K562 (cell line): ENCODE data around the gene RELCH. TPM values are rescaled to one million over a fixed set of nuclear protein-coding genes. Genes with fewer than 3 reads are reported as not detected.

Experiments used
- ATAC-seq: fragments of 200-7000 bp; cut with Tn5 transposase; 3 replicates; pipeline ENCODE4 v1.9.1; 2020; ENCODE audit warnings: moderate library complexity
- BruUV-seq: library from RNA; stranded (reverse); fragments of 400-500 nt; replicated peaks from 2 replicates; lab custom pipeline; 2021; lab: Mats Ljungman, UMichigan
- CTCF ChIA-PET: fragments of 300-600 bp; formaldehyde crosslinking; extraction: SDS; loops from one replicate; lab custom pipeline; 2021; ENCODE audit warnings: low intra/inter-chr PET ratio; lab: Yijun Ruan, JAX
- POLR2A ChIA-PET: fragments of 300-600, 350-650 bp; sonication (Branson Sonifier 250); formaldehyde crosslinking; extraction: SDS; loops from one replicate; lab custom pipeline; 2021; ENCODE audit warnings: antibody characterized with exemption, inconsistent platforms; lab: Yijun Ruan, JAX
- DNase-seq, 4 experiments: peaks; one replicate each; pipeline versions ENCODE4 v3.0.0 to v3.0.0-alpha.2; 2011 to 2018; ENCODE audit warnings: low spot score in 3 of 4, mixed read lengths in 3 of 4; ENCODE audit errors: extremely low read depth in 1 of 4
- FAIRE-seq: peaks from 2 replicates; lab custom pipeline; 2011; peaks lifted over from hg19 to GRCh38; lab: Jason Lieb, UNC
- H2AFZ ChIP-seq: 2 replicates; pipeline ENCODE4 v1.6.0; 2011; ENCODE audit warnings: low read depth, low read length, control low read depth, inconsistent platforms
- H3K27ac ChIP-seq: fragments of 200-600 bp; 3 replicates; pipeline ENCODE4 v1.8.0; 2011; ENCODE audit warnings: low read depth, mild to moderate bottlenecking, control low read depth, inconsistent platforms, low read length, moderate library complexity, mixed read lengths; ENCODE audit errors: extremely low read depth
- H3K27me3 ChIP-seq, 2 experiments: fragments of 300-600 bp in 1 of 2; 2 replicates in 1 of 2; 3 replicates in 1 of 2; pipeline versions ENCODE4 v1.6.0 to v1.8.0; 2011; ENCODE audit warnings: inconsistent platforms in 2 of 2, low read length in 2 of 2, mild to moderate bottlenecking in 1 of 2, mixed read lengths in 1 of 2, moderate library complexity in 1 of 2; ENCODE audit not compliant: control insufficient read depth in 2 of 2, insufficient read depth in 2 of 2
- H3K36me3 ChIP-seq: fragments of 300-600 bp; 3 replicates; pipeline ENCODE4 v1.8.0; 2011; ENCODE audit warnings: mild to moderate bottlenecking, low read length, inconsistent platforms; ENCODE audit not compliant: control insufficient read depth, insufficient read depth
- H3K4me1 ChIP-seq, 2 experiments: fragments of 200-600 bp in 1 of 2; replicated peaks in 1 of 2; 2 replicates in 1 of 2; 3 replicates in 1 of 2; pipeline versions ENCODE4 v1.5.1 to v1.8.0; 2011; ENCODE audit warnings: inconsistent platforms in 2 of 2, low read length in 2 of 2, mild to moderate bottlenecking in 1 of 2, mixed read lengths in 1 of 2, moderate library complexity in 1 of 2; ENCODE audit not compliant: control insufficient read depth in 2 of 2, insufficient read depth in 2 of 2
- H3K4me2 ChIP-seq: 2 replicates; pipeline ENCODE4 v1.6.1; 2011; ENCODE audit warnings: low read length, control low read depth, inconsistent platforms, mixed read lengths; ENCODE audit not compliant: insufficient read depth
- H3K4me3 ChIP-seq: fragments of 200-600 bp; sonication (generic), shearing (Covaris generic); 2 replicates; pipeline ENCODE4 v1.5.1; 2016; ENCODE audit warnings: control low read depth, inconsistent platforms
- H3K79me2 ChIP-seq: fragments of 200-600 bp; 3 replicates; pipeline ENCODE4 v1.8.0; 2011; ENCODE audit warnings: low read length, inconsistent platforms; ENCODE audit not compliant: control insufficient read depth, insufficient read depth
- H3K9ac ChIP-seq, 2 experiments: 2 replicates each; pipeline versions ENCODE4 v1.6.0 to v1.6.1; 2011; ENCODE audit warnings: low read depth in 2 of 2, low read length in 2 of 2, control low read depth in 1 of 2, inconsistent platforms in 1 of 2, mild to moderate bottlenecking in 1 of 2, mixed read lengths in 1 of 2; ENCODE audit not compliant: insufficient read depth in 1 of 2
- H3K9me1 ChIP-seq: one replicate; pipeline ENCODE4 v1.6.0; 2011; ENCODE audit warnings: inconsistent platforms, mild to moderate bottlenecking, low read length, moderate library complexity; ENCODE audit not compliant: control insufficient read depth, insufficient read depth
- H3K9me3 ChIP-seq: replicated peaks from 2 replicates; pipeline ENCODE4 v1.5.1; 2011; ENCODE audit warnings: low read depth, low read length, inconsistent platforms; ENCODE audit not compliant: control insufficient read depth, insufficient read depth
- H4K20me1 ChIP-seq: replicated peaks from 2 replicates; pipeline ENCODE4 v1.6.1; 2011; ENCODE audit warnings: low read length, inconsistent platforms, mixed read lengths; ENCODE audit not compliant: control insufficient read depth, insufficient read depth
- LEF1 ChIP-seq: fragments of 450-650 bp; IDR thresholded peaks from 2 replicates; pipeline ENCODE4 v1.6.1; 2016; ENCODE audit warnings: mild to moderate bottlenecking
- MIER1 ChIP-seq: fragments of 450-650 bp; IDR thresholded peaks from 2 replicates; pipeline ENCODE4 v1.6.1; 2016; ENCODE audit warnings: antibody characterized with exemption, mild to moderate bottlenecking, low read depth
- NBN ChIP-seq: fragments of 450-650 bp; IDR thresholded peaks from 2 replicates; pipeline ENCODE4 v1.6.1; 2016; ENCODE audit warnings: low read depth, mild to moderate bottlenecking
- NFE2L1 ChIP-seq: fragments of 450-650 bp; IDR thresholded peaks from 2 replicates; pipeline ENCODE4 v1.6.1; 2016; ENCODE audit warnings: missing genetic modification characterization, low read depth, mild to moderate bottlenecking, missing compliant biosample characterization, moderate library complexity, borderline replicate concordance
- PTRF ChIP-seq: fragments of 450-650 bp; IDR thresholded peaks from 2 replicates; pipeline ENCODE4 v1.6.1; 2016; ENCODE audit warnings: mild to moderate bottlenecking, missing genetic modification characterization, missing compliant biosample characterization
- RBBP5 ChIP-seq: fragments of 200-600 bp; sonication (generic); IDR thresholded peaks from 2 replicates; pipeline ENCODE4 v1.6.1; 2012; ENCODE audit warnings: borderline replicate concordance, mild to moderate bottlenecking, low read length, control low read depth, inconsistent platforms; ENCODE audit not compliant: insufficient read depth, poor library complexity, severe bottlenecking
- SMAD3 ChIP-seq: fragments of 450-650 bp; formaldehyde crosslinking; conservative IDR thresholded peaks from 2 replicates; pipeline ENCODE4 v1.4.0; 2020; ENCODE audit warnings: mild to moderate bottlenecking
- SUPT5H ChIP-seq: fragments of 450-650 bp; IDR thresholded peaks from 2 replicates; pipeline ENCODE4 v1.6.1; 2016
- TBP ChIP-seq: optimal IDR thresholded peaks from 2 replicates; pipeline ENCODE3; 2011; ENCODE audit warnings: low read depth, low read length, improper control_type of control experiment
- ZC3H4 ChIP-seq: sonication (generic); formaldehyde crosslinking; IDR thresholded peaks from 2 replicates; pipeline ENCODE4 v1.9.0; 2021; ENCODE audit warnings: missing genetic modification reagents, borderline replicate concordance
- ZNF239 ChIP-seq: fragments of 250-450 bp; sonication (Bioruptor Pico); IDR thresholded peaks from 2 replicates; pipeline ENCODE4 v1.4.0; 2020; ENCODE audit warnings: mild to moderate bottlenecking
- ZNF316 ChIP-seq: fragments of 450-650 bp; IDR thresholded peaks from 2 replicates; pipeline ENCODE4 v1.6.1; 2016
- in situ Hi-C: fragments of 300-500 bp; cut with MboI; formaldehyde crosslinking; loops from 4 replicates; pipeline ENCODE4 v1.15.0; 2018; ENCODE audit warnings: inconsistent platforms, mixed read lengths
- intact Hi-C: fragments of 100-400 bp; cut with micrococcal nuclease; formaldehyde crosslinking; loops from 2 replicates; pipeline ENCODE4 v1.14.2; 2022
- polyA plus RNA-seq, 8 experiments: library from polyadenylated mRNA; depleted of rRNA in 4 of 8; stranded (reverse) in 5 of 8; unstranded in 3 of 8; fragments of >200 nt; fragmentation: Nextera tagmentation in 2 of 8; fragmentation: Illumina TruSeq in 1 of 8; extraction: Ambion mirVana in 2 of 8; extraction: Trizol in 1 of 8; gene quantifications; 2 replicates each; pipeline versions ENCODE4 v1.2.1 to v1.2.3, GENCODE V29; 2011 to 2014; ENCODE audit warnings: inconsistent platforms in 1 of 8, missing spikeins in 1 of 8
- total RNA-seq, 7 experiments: library from RNA; depleted of rRNA in 6 of 7; stranded (reverse); fragments of >200 nt in 6 of 7; fragmentation: Illumina TruSeq in 2 of 7; extraction: Trizol in 2 of 7; gene quantifications; 2 replicates each; pipeline versions ENCODE4 v1.2.1 to v1.2.3, GENCODE V29; 2011 to 2021; ENCODE audit warnings: low replicate concordance in 1 of 7
- TF ChIP-seq, protein P1 (sequence below), 2 experiments: fragments of 450-650 bp; conservative IDR thresholded peaks; 2 replicates each; pipeline ENCODE4 v1.6.1; 2017; ENCODE audit warnings: mild to moderate bottlenecking in 2 of 2, moderate library complexity in 2 of 2
- TF ChIP-seq, protein P2 (sequence below): fragments of 250-450 bp; sonication (Bioruptor Pico); IDR thresholded peaks from 2 replicates; pipeline ENCODE4 v1.5.0; 2021; ENCODE audit warnings: mild to moderate bottlenecking, moderate library complexity

RELCH gene
- total and polyA plus RNA-seq, 9 of the 15 experiments (the other 6 are each of a cell fraction or from before 2014, with no cell fraction given) = 1.4 to 13.6 (median 7.6) TPM

DNA sequence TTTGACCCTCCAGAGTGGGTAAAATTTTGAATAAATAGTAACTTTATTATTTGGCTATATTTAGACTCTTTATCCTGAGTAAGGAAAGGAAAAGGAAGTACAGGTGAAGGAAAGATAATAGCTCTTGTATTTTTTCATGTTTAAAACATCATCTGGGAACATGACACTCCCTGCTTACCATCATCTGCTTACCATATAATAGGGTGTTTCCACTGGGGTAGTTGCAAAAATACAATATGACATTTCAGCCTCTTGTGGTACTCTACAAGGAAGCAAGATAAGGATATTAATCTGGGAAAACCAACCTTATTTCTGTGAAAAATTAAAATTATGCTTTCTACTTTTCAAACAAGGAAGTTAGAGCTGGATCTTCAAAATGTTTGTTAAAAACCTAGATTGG is 9.9 kb downstream of the RELCH start:
- in situ Hi-C loops = loop anchor here (25.0 kb wide), 1 partner anchor 790 kb away; no protein-coding TSS in a partner anchor
- Histone ChIP-seq H3K27ac (no peak overlapping the region), H4K20me1 (no peaks in the 10 kb centered on the region), H2AFZ (no peak overlapping the region), H3K79me2 (peaks cover 81% of the 10 kb centered on the region), H3K27me3 (no peaks in the 10 kb centered on the region), H3K9ac (no peak overlapping the region), H3K4me3 (no peak overlapping the region), H3K36me3 (no peaks in the 10 kb centered on the region; the same call in 2 of the 3 replicates), H3K9me3 (no peaks in the 10 kb centered on the region), H3K4me2 (no peak overlapping the region), H3K9me1 (no peaks in the 10 kb centered on the region), H3K4me1 (no peaks in the 10 kb centered on the region)
- TF ChIP-seq PTRF (tag) (no peak), LEF1 (no peak), ZC3H4 (CRISPR knock-in tag) (no peak), ZNF316 (no peak), SUPT5H (no peak), NBN (no peak), ZNF239 (CRISPR knock-in tag) (no peak), RBBP5 (no peak), MIER1 (no peak), SMAD3 (no peak), TBP (no peak), NFE2L1 (tag) (no peak)
- TF ChIP-seq, protein P1, sequence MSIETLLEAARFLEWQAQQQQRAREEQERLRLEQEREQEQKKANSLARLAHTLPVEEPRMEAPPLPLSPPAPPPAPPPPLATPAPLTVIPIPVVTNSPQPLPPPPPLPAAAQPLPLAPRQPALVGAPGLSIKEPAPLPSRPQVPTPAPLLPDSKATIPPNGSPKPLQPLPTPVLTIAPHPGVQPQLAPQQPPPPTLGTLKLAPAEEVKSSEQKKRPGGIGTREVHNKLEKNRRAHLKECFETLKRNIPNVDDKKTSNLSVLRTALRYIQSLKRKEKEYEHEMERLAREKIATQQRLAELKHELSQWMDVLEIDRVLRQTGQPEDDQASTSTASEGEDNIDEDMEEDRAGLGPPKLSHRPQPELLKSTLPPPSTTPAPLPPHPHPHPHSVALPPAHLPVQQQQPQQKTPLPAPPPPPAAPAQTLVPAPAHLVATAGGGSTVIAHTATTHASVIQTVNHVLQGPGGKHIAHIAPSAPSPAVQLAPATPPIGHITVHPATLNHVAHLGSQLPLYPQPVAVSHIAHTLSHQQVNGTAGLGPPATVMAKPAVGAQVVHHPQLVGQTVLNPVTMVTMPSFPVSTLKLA (conservative IDR thresholded peaks at IDR 0.05) = no peak
- TF ChIP-seq, protein P2, sequence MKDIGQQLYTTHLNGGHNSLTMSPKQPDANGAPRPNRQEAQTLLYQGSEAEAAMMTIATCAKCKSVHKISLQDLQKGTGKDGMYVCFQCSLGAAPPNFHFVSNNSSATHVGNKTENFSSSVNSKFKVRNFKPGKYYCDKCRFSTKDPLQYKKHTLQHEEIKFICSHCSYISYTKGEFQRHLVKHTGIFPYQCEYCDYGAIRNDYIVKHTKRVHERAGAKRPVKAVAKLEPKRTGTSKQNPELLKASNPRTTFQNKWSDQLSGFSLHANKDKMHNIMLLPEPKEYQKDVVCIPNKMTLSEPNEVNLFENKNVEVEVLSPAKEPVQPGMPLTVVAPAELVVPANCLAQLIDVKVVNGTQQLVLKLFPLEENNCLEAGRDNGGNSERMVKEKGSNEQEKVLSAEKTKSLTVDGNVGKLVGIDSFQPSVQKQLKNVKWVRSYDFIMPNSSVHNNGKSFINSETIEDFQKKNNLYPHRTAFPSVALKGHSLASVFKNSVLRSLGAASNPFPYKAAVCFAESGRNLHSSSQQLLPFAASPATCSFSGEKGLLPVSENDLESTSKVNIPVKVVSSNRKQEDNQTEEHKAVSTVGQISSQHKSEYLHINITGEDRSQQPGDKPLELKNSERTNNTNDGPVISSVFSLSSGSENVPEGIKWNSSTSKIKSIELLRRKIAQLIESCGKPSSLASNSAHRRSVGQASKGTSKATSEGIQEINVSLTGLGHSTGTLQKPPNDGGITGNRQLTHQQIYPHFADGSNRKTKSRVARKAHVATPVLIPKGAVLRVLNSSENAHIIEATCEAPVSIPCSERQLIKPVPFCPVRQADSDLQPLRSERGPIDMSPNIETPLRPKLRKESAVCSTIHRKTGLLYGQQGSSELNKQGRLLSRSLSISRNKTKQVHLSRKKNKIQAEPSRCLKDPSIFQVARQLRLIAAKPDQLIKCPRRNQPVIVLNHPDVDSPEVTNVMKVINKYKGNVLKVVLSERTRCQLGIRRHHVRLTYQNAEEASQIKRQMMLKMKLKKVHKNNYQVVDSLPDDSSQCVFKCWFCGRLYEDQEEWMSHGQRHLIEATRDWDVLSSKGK = no peak
- intact Hi-C loops = no loop called here
- CTCF ChIA-PET = no interaction called here
- DNase-seq = no peak
- BruUV-seq = no TSS peak
- FAIRE-seq = no peak
- POLR2A ChIA-PET = interaction anchor here (0.9 kb wide), 1 partner anchor 10 kb away, joined by 5 read pairs; the partner anchor contains the start of genes PIGN and RELCH
- no peak for ATAC-seq
